Endothelial cell of umbilical vein (primary cell): ENCODE data around the gene AKAP1. TPM values are rescaled to one million over a fixed set of nuclear protein-coding genes. Genes with fewer than 3 reads are reported as not detected.
A peak's percentile ranks its signal among the peaks of the same experiment; 100 is the strongest.

Experiments used
- BruUV-seq: library from RNA; stranded (reverse); fragments of 400-500 nt; replicated peaks from 2 replicates; lab custom pipeline; 2021; lab: Mats Ljungman, UMichigan
- CTCF ChIA-PET: fragments of 300-600, 350-600 bp; sonication (Branson Sonifier 250); formaldehyde crosslinking; loops from one replicate; lab custom pipeline; 2021; ENCODE audit warnings: antibody characterized with exemption, inconsistent platforms; lab: Charles Lee
- POLR2A ChIA-PET: fragments of 300-600, 350-600 bp; sonication (Branson Sonifier 250); formaldehyde crosslinking; loops from one replicate; lab custom pipeline; 2021; ENCODE audit warnings: antibody characterized with exemption, inconsistent platforms; lab: Charles Lee
- DNase-seq: peaks from one replicate; pipeline ENCODE4 v3.0.0-alpha.2; 2011; ENCODE audit warnings: low read depth, low spot score
- FAIRE-seq: peaks from 2 replicates; lab custom pipeline; 2011; peaks lifted over from hg19 to GRCh38; lab: Jason Lieb, UNC
- H2AFZ ChIP-seq: 2 replicates; pipeline ENCODE4 v1.6.0; 2012; ENCODE audit warnings: low read depth, low read length, control low read depth, inconsistent platforms
- H3K27ac ChIP-seq: 2 replicates; pipeline ENCODE4 v1.5.1; 2011; ENCODE audit warnings: low read depth, mild to moderate bottlenecking, control low read depth, low read length, moderate library complexity; ENCODE audit not compliant: insufficient read depth
- H3K27me3 ChIP-seq, 2 experiments: 2 replicates each; pipeline versions ENCODE4 v1.6.0 to v1.6.1; 2011; ENCODE audit warnings: low read length in 2 of 2, mixed read lengths in 1 of 2; ENCODE audit not compliant: control insufficient read depth in 2 of 2, insufficient read depth in 2 of 2
- H3K36me3 ChIP-seq, 2 experiments: 2 replicates in 1 of 2; 3 replicates in 1 of 2; pipeline ENCODE4 v1.5.1; 2011; ENCODE audit warnings: low read length in 2 of 2, mild to moderate bottlenecking in 1 of 2, moderate library complexity in 1 of 2; ENCODE audit not compliant: control insufficient read depth in 2 of 2, insufficient read depth in 2 of 2; ENCODE audit errors: extremely low read depth in 1 of 2
- H3K4me1 ChIP-seq: 3 replicates; pipeline ENCODE4 v1.5.1; 2011; ENCODE audit warnings: mild to moderate bottlenecking, low read length; ENCODE audit not compliant: control insufficient read depth, insufficient read depth; ENCODE audit errors: extremely low read depth
- H3K4me2 ChIP-seq: 2 replicates; pipeline ENCODE4 v1.6.1; 2011; ENCODE audit warnings: low read length, control low read depth, mixed read lengths; ENCODE audit not compliant: insufficient read depth
- H3K4me3 ChIP-seq, 3 experiments: fragments of 200-600 bp in 1 of 3; sonication (generic), shearing (Covaris generic) in 1 of 3; replicated peaks in 1 of 3; 2 replicates each; pipeline ENCODE4 v1.5.1; 2011 to 2016; ENCODE audit warnings: control low read depth in 3 of 3, low read length in 3 of 3, mild to moderate bottlenecking in 2 of 3, inconsistent platforms in 1 of 3, low read depth in 1 of 3, moderate library complexity in 1 of 3; ENCODE audit not compliant: insufficient read depth in 1 of 3
- H3K79me2 ChIP-seq: 2 replicates; pipeline ENCODE4 v1.6.0; 2012; ENCODE audit warnings: low read length, inconsistent platforms; ENCODE audit not compliant: control insufficient read depth, insufficient read depth
- H3K9ac ChIP-seq: replicated peaks from 2 replicates; pipeline ENCODE3; 2011; ENCODE audit warnings: low read length, control low read depth; ENCODE audit not compliant: insufficient read depth; ENCODE audit errors: extremely low read depth
- H3K9me1 ChIP-seq: replicated peaks from 3 replicates; pipeline ENCODE4 v1.6.0; 2011; ENCODE audit warnings: mild to moderate bottlenecking, low read length; ENCODE audit not compliant: control insufficient read depth, insufficient read depth; ENCODE audit errors: extremely low read depth
- H3K9me3 ChIP-seq: replicated peaks from 2 replicates; pipeline ENCODE4 v1.5.1; 2012; ENCODE audit warnings: low read length, inconsistent platforms; ENCODE audit not compliant: control insufficient read depth, insufficient read depth
- H4K20me1 ChIP-seq: replicated peaks from 2 replicates; pipeline ENCODE3; 2011; ENCODE audit warnings: mild to moderate bottlenecking, low read length; ENCODE audit not compliant: control insufficient read depth, insufficient read depth; ENCODE audit errors: extremely low read depth
- EZH2 ChIP-seq: IDR thresholded peaks from 2 replicates; pipeline ENCODE4 v1.6.1; 2012; ENCODE audit warnings: borderline replicate concordance, low read depth, mild to moderate bottlenecking, moderate library complexity, low read length, inconsistent platforms; ENCODE audit not compliant: severe bottlenecking
- FOS ChIP-seq: IDR thresholded peaks from 2 replicates; pipeline ENCODE4 v1.6.1; 2011; ENCODE audit warnings: mild to moderate bottlenecking, low read length, moderate library complexity, borderline replicate concordance; ENCODE audit not compliant: insufficient read depth
- GATA2 ChIP-seq: IDR thresholded peaks from 2 replicates; pipeline ENCODE4 v1.7.0; 2011; ENCODE audit warnings: low read depth, mild to moderate bottlenecking, moderate library complexity, mixed read lengths, low read length; ENCODE audit not compliant: insufficient read length, insufficient read depth
- JUN ChIP-seq: IDR thresholded peaks from 2 replicates; pipeline ENCODE4 v1.6.1; 2011; ENCODE audit warnings: borderline replicate concordance, low read depth; ENCODE audit not compliant: insufficient read length, insufficient read depth
- MYC ChIP-seq: IDR thresholded peaks from one replicate; pipeline ENCODE4 v1.6.1; 2011; ENCODE audit warnings: mild to moderate bottlenecking, low read depth, low read length
- dilution Hi-C: fragments of 300-500 bp; cut with MboI; formaldehyde crosslinking; loops from one replicate; pipeline ENCODE4 v1.15.0; 2019; ENCODE audit warnings: low sequenced_read_pairs; ENCODE audit not compliant: extremely low pct_ligation_motif_present
- intact Hi-C: fragments of 100-400 bp; cut with micrococcal nuclease; formaldehyde crosslinking; loops from one replicate; pipeline ENCODE4 v1.10.0; 2022
- polyA plus RNA-seq, 4 experiments: library from polyadenylated mRNA; depleted of rRNA in 3 of 4; stranded (reverse) in 3 of 4; unstranded in 1 of 4; fragments of >200 nt; gene quantifications; 2 replicates each; pipeline versions ENCODE4 v1.2.1 to v1.2.3, GENCODE V29; 2011 to 2012; ENCODE audit warnings: missing spikeins in 1 of 4
- total RNA-seq: library from RNA; stranded (reverse); gene quantifications from 2 replicates; pipeline ENCODE4 v1.2.3, GENCODE V29; 2021
- TF ChIP-seq, protein P1 (sequence below), 2 donors: IDR thresholded peaks; 1 replicate in 1 of 2; 2 replicates in 1 of 2; pipeline ENCODE4 v1.5.1; 2011; ENCODE audit warnings: low read length in 2 of 2, mild to moderate bottlenecking in 2 of 2, moderate library complexity in 2 of 2, control low read depth in 1 of 2, inconsistent platforms in 1 of 2, low read depth in 1 of 2; ENCODE audit not compliant: insufficient read depth in 1 of 2; ENCODE audit errors: extremely low read depth in 1 of 2
- TF ChIP-seq, protein P2 (sequence below): IDR thresholded peaks from 2 replicates; pipeline ENCODE4 v1.6.1; 2011; ENCODE audit not compliant: insufficient read depth, insufficient read length

AKAP1 gene
- total and polyA plus RNA-seq, 2 donors (not counting 3 experiments of a cell fraction or from before 2014, with no cell fraction given), result 20.9 to 27.7 TPM

DNA sequence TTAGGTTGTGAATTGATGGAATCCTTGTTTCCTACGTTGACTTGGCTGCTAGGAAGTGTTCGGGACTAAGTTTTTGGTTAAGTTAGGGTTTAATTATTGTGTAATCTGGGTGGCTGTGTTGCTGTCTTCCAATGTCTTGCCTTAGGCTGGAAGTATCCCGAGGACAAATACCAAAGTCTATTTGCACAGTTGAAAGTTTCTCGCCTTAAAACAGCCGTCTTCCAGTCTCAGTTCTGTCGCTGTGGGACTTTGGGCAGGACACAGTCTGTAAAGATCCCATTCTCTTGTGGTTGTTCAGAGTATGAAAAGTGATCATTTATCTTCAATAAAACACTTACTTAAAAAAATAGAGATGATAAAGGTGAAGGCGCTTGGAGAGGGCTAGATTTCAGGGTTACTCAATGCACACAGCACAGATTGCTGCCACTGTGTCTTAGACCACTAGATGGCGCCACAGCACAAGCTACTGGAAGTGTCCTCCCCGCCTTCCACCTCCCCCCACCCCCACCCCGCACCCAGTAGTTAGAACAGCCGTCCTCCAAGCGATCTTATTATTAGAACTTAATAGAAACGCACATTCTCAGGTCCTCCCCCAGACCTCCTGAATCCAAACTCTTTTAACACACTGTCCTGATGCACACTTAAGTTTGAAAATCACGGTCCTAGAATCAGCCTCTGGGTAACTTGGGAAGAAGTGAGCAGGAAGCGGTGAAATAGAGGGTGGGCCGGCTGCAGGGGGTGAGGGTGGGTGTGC is 45.8 kb downstream of the AKAP1 start:
- intact Hi-C loops, result loop anchor here (1.0 to 2.0 kb wide), 10 partner anchors 112 to 982 kb away; no protein-coding TSS in a partner anchor
- DNase-seq (peak; percentile 57), FAIRE-seq (peak; percentile 73)
- dilution Hi-C loops, result no loop called here
- Histone ChIP-seq H3K9me1 (no peaks in the 10 kb centered on the region), H3K27me3 (no peaks in the 10 kb centered on the region), H3K9ac (no peak overlapping the region), H2AFZ (peak overlapping the region; percentile 75), H4K20me1 (no peaks in the 10 kb centered on the region), H3K4me3 (no peak overlapping the region), H3K79me2 (no peaks in the 10 kb centered on the region), H3K27ac (no peak overlapping the region), H3K36me3 (no peaks in the 10 kb centered on the region), H3K9me3 (no peaks in the 10 kb centered on the region), H3K4me2 (no peak overlapping the region), H3K4me1 (no peaks in the 10 kb centered on the region)
- TF ChIP-seq, protein P1, sequence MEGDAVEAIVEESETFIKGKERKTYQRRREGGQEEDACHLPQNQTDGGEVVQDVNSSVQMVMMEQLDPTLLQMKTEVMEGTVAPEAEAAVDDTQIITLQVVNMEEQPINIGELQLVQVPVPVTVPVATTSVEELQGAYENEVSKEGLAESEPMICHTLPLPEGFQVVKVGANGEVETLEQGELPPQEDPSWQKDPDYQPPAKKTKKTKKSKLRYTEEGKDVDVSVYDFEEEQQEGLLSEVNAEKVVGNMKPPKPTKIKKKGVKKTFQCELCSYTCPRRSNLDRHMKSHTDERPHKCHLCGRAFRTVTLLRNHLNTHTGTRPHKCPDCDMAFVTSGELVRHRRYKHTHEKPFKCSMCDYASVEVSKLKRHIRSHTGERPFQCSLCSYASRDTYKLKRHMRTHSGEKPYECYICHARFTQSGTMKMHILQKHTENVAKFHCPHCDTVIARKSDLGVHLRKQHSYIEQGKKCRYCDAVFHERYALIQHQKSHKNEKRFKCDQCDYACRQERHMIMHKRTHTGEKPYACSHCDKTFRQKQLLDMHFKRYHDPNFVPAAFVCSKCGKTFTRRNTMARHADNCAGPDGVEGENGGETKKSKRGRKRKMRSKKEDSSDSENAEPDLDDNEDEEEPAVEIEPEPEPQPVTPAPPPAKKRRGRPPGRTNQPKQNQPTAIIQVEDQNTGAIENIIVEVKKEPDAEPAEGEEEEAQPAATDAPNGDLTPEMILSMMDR (IDR thresholded peaks at IDR 0.05; ENCODE audit: extremely low read depth in 1 of 2, insufficient read depth in 1 of 2, low read depth in 1 of 2, low read length in 2 of 2), result peak; percentile 46 to 85
- TF ChIP-seq EZH2 (no peak), MYC (no peak), GATA2 (no peak), FOS (no peak), JUN (no peak)
- TF ChIP-seq, protein P2, sequence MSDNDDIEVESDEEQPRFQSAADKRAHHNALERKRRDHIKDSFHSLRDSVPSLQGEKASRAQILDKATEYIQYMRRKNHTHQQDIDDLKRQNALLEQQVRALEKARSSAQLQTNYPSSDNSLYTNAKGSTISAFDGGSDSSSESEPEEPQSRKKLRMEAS, result no peak
- no TSS peak for BruUV-seq
- ChIA-PET CTCF (interaction anchor here (0.8 to 4.1 kb wide), 15 partner anchors 10 to 869 kb away, joined by 3 to 46 read pairs (median 5); no protein-coding TSS in a partner anchor), POLR2A (no interaction called here)
